ENCODE results near the gene HNRNPM.

HNRNPM gene

GRCh38 chr19:8503510-8503909 lies 58.7 kb downstream of the HNRNPM start:
- no peak for TF ChIP-seq CTCF (conservative IDR thresholded peaks at IDR 0.05; ENCODE audit: low read depth, low read length)
- no peak for DNase-seq (ENCODE audit: low read depth)
- no peak overlapping the region for H3K4me3 ChIP-seq (ENCODE audit: low read length)

- H3K4me3 ChIP-seq (ENCODE audit: low read length): no peak overlapping the region
- no peak for TF ChIP-seq CTCF (conservative IDR thresholded peaks at IDR 0.05; ENCODE audit: low read depth, low read length)
- DNase-seq (ENCODE audit: low read depth): no peak
Observed at GRCh38 chr19:8504171-8504570, 59.4 kb downstream of the HNRNPM start.

- no peak overlapping the region for H3K4me3 ChIP-seq (ENCODE audit: low read length)
- no peak for TF ChIP-seq CTCF (conservative IDR thresholded peaks at IDR 0.05; ENCODE audit: low read depth, low read length)
- no peak for DNase-seq (ENCODE audit: low read depth)
Observed at GRCh38 chr19:8504919-8505318, 60.1 kb downstream of the HNRNPM start.

GRCh38 chr19:8505680-8506401 lies 61.1 kb downstream of the HNRNPM start:
- peak overlapping the region; percentile 62 for H3K4me3 ChIP-seq (ENCODE audit: low read length)
- peak; percentile 96 for TF ChIP-seq CTCF (conservative IDR thresholded peaks at IDR 0.05; ENCODE audit: low read depth, low read length)
- DNase-seq (ENCODE audit: low read depth): no peak

- H3K4me3 ChIP-seq (ENCODE audit: low read length): peak overlapping the region; percentile 62
- DNase-seq (ENCODE audit: low read depth): no peak
- TF ChIP-seq CTCF (conservative IDR thresholded peaks at IDR 0.05; ENCODE audit: low read depth, low read length): no peak
Observed at GRCh38 chr19:8506402-8506957, 61.7 kb downstream of the HNRNPM start.

GRCh38 chr19:8510589-8511115 lies 65.9 kb downstream of the HNRNPM start:
- H3K4me3 ChIP-seq (ENCODE audit: low read length): no peak overlapping the region
- no peak for DNase-seq (ENCODE audit: low read depth)
- TF ChIP-seq CTCF (conservative IDR thresholded peaks at IDR 0.05; ENCODE audit: low read depth, low read length): no peak

Data from retinal pigment epithelial cell (primary cell).